COLO668 (cell line): ENCODE data around the gene ZP2.
A peak's percentile ranks its signal among the peaks of the same experiment; 100 is the strongest.
"Not testable (repeated sequence)": the region's sequence is repeated elsewhere in the genome, so short reads cannot be mapped to it uniquely, and the experiment has no call there.

ENCODE experiments used
- DNase-seq: peaks from one replicate; lab custom pipeline; 2025; ENCODE audit not compliant: unreplicated experiment; lab: John Stamatoyannopoulos, UW

Gene ZP2

DNA sequence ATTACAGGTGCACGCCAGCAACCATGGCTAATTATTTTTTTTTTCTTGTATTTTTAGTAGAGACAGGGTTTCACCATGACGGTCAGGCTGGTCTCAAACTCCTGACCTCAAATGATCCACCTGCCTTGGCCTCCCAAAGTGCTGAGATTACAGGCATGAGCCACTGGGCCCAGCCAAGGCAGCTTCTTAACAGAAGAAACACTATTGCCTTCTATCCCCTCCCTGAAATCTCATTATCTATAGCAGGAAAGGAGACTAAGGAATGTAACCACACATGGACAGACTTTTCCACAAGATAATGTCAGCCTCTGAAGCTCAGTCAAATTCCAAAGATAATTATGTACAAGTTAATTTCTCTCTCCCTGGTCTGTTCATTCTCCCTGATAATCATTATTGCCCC is 5.7 kb upstream of the ZP2 start:
- no peak for DNase-seq

DNA sequence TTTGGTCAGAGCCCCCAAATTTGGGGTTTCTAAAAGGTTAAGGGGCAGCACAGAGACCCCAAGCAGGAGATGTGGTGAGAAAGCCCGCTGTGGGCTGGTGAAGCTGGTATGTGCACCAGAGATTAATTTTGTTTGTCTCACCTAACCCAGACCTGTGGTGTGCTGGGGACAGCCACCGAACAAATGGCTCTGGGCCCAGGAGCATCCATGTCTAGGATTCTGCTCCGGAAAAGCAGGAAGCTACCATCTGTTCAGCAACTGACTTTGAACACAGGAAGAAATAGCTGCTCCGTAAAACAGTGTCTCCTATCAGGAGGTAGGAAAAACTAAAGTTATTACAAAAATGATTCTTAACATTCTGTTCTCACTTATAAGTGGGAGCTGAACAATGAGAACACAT is 2.7 kb upstream of the ZP2 start:
- DNase-seq, result no peak

DNA sequence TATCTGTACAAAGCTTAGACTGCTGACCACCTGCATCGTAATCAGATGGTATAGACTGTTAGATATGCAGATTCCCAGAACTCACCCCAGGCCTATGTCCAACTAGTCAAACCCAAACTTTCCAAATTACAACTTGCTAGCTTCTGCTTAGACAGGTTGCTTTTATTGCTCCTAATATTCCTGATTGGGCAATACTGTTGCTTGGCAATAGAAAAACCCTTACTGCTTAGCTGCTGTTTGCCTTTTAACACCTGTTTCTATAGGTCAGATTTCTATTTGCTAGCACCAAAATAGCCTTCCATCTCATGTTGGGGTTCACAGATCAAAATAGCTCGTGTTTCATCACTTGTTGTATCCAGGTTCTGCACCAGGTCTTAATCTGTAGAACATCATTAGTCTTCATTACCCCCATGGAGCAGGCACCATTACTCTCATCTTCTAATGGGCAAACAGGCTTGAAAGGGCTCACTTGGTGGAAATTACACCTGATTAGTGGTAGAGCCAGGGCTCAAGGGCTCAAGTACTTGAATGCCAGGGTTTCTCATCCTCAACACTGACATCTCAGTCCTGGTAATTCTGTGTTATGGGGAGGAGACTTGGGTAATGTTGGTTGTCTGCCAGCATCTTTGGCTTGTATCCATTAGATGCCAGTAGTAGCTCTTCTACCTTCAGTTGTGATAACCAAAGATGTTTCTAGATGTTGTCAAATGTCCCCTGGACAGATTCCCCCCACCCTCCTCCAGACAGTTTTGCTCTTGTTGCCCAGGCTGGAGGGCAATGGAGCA is 2.7 kb downstream of the ZP2 start:
- peak; percentile 11 for DNase-seq

DNA sequence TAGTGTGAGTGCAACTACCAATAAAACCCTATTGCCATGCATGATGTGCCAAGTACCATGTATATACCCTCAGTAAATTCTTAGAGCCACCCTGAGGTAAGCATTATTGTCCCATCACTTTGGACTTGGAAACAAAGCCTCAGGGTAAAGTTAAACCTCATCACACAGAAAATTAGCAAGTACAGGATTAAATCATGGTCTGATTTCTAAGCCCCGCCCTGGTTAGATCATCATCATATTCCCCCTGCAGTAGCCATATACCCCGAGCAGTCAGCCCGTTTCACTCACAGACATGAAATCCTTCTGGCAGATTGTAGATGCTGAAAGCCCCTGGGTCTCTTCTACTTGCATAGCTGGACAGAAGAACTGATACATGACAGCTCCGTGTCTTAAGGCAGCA is 4.8 kb downstream of the ZP2 start:
- DNase-seq, result no peak

DNA sequence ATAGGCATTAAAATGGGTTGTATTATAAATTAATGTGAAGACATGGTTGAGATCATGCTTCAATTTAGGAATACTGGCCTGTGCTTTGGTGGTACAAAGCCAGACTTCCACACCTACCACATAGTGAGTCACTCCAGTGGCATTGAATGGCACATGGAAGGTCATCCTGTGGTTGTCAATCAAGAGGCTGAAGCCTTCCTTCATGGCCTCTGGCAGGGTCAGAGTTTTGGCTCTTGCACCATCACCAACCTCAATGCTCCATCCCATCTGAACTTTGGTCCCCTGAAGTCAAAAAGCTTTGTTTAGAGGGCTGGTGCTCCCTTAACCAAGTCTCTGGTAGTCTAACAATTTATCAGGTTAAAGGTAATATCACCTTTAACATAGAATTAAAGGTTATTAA is 6.1 kb downstream of the ZP2 start:
- DNase-seq, result no peak

DNA sequence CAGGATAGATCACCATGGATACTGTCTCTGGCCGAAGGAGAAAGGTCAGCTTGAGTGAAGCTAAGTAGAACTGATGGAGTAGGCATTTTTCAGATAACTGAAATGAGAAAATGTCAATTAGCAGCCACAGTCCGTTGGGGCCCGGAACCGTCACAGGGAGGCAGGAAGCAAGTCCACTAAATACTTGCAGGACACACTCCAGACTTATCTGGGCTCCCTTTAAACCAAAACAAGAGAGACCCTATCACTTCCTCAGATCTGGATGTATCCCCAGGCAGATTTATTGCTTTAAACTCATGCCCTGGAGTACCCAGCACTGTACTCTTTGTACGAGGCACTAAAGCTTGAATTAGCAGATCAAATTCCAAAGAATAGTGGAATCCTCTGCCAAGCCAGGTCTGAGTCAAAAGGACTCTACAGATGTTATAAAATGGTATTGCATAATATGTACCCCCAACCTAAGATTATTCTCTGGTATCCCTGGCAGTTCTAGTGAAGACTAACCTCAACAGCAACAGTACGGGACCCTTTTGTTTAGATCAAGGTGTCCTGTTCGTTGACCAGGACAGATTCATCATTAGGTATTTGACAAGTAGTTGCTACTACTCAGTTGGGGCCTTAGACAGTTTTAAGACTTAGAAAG is 8.1 kb downstream of the ZP2 start:
- DNase-seq, result no peak

DNA sequence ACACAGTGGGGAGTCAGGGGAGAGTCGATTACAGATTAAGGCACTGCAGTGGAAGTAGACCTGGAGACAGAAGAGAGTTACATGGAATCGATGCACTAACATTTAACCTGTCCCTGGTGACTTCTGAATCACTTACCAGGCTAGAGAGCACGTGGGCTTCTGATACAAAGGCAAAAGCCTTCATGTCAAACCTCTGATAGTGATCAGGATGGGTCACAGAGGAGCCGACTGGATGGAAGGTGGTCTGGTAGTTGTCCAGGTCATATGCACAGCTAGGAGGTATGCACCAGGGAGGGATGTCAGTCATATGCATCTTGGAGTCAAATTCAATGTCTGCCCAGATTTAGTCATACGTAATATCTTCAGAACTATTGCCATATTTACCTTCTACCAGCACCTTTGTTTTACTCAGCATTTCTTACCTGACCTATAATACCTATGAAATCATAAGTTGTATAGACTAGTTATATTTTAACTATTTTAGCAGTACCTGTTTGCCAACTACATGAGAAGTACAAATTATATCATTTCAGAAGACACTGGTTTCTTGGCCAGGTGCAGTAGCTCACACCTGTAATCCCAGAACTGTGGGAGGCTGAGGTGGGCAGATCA is 11.7 kb downstream of the ZP2 start:
- no peak for DNase-seq

DNA sequence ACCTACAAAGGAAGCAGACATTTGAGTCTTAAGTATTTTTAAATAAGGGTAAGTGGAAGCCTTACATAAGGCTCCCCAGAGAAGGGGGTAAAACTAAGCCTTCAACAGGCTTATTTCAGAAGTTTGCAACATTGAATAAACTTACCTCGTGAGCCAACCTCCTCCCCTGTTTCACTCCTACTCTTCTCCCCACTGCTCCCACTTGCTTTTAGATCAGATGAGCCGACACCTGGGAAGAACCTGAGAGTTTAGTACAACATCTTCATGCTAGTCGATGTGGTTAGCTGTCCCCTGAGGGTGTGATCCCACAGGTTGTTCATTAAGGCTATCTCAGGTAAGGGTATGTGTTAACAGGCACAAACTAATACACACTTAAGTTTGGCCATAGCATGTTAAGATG is 13.8 kb downstream of the ZP2 start:
- no peak for DNase-seq

DNA sequence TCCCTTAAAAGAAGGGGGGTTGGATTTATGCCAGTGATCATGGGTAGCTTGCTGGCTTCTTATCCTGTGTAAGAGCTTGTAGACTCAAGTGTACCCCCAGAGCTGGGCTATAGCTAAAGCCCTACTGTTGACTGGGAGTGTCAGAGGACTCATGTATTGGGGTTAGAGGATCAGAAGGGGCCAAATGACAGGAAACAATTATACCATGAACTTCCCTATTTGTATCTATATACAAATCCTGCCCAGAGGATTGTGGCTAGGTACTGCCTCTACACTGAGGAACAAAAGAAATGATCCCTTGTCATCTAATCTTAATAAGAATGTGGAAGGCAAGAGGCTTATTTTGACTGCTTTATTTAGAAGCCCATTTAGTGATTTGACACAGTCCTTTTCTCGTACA is 14.3 kb downstream of the ZP2 start:
- DNase-seq, result no peak

DNA sequence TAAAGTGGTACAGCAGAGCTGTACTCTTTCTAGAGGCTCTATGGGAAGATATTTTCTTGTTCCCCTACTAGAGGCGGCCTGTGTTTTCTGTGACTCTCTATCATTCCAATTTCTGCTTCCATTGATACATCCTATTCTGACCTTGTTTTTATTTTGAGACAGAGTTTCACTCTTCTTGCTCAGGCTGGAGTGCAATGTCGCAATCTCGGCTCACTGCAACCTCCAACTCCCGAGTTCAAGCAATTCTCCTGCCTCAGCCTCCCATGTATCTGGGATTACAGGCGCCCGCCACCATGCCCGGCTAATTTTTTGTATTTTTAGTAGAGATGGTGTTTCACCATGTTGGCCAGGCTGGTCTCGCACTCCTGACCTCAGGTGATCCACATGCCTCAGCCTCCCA is 16.0 kb downstream of the ZP2 start:
- DNase-seq, result not testable (repeated sequence)

DNA sequence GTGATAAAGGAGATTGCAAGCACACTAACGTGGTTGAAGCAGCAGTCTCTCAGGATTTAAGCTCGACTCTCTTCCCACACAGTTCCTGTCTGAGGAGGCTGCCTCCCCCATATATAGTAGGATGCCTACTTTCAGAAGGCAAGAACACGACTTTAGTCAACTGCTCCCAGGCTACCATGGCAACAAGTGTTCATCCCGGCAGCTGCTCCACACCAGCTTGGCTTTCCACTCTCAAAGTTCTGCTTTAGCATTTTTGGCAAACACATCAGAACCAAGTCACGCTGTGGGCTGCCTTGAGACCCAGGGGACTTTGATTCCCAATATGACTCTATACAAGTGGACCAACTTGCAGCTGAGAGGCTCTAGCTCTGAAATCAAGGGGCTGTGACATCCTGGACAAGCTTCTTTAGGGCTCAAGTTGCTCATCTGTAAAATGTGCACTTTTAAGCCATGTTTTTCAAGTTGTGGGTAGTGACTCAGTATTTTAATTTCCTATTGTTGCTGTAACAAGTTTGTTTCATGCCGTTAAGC is 16.5 kb downstream of the ZP2 start:
- DNase-seq, result no peak

DNA sequence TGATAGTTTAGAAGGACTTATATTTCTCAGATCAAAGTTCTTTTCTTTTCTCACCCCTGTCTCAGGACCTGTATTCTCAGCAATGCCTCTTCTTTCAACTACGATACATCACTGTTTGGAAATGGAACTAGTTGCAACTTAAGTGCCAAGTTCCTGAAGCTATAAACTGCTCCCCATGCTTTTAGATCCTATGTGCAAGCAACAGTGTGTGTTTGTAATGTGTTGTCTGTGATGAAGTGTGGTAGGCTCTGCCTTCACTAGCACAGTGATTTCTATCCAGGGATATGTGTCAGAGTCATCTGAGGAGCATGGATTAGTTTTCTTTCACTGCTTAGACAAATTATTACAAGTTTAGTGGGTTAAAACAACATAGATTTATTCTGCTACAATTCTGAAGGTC is 18.4 kb downstream of the ZP2 start:
- no peak for DNase-seq

DNA sequence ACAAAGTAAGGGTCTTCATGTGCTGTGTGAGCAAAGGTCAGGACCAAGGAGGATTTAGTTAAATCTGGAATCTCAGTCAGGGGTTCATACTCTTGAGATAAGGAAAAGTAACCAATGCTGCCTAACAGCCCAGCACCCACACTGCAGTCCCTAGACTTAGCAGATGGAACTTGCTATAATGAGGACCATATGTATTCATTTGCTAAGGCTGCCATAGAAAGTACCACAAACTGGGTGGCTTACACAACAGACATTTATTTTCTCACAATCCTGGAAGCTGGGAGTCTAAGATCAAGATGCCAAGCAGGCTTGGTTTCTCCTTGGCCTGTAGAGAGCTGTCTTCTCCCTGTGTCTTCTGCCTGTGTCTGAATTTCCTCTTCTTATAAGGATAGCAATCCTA is 20.8 kb downstream of the ZP2 start:
- no peak for DNase-seq

DNA sequence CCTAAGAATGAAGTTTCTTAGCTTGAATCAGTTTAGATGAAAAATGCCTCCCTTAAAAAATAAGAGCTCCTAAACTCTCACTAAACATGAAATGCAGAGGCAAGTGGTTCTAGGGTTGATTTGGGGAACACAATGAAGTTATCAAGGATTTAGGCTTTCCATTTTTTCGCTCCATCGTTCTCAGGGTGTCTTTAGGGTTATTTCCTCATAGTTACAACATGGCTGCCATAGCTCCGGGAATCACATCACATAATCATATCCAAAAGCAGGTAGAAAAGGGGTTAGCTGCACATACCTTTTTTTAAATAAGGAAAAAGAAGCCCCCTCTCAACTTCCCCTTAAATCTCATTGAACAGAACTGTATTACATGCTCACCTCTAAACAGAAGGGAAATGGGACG is 21.4 kb downstream of the ZP2 start:
- no peak for DNase-seq

DNA sequence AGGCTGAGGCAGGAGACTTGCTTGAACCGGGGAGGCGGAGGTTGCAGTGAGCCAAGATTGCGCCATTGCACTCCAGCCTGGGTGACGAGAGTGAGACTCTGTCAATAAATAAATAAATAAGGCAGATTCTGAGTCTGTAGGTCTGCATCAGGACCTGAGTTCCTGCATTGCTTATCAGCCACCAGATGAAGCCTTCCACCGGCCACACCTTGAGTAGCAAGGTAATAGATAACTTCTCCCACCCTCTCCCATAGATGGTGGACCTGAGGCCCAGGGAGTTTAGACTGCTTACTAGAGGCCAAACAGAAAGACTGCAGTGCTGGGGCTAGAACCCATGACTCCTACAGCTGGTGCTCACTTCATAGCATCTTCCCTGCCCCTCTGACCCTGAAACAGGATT is 22.1 kb downstream of the ZP2 start:
- DNase-seq, result no peak

DNA sequence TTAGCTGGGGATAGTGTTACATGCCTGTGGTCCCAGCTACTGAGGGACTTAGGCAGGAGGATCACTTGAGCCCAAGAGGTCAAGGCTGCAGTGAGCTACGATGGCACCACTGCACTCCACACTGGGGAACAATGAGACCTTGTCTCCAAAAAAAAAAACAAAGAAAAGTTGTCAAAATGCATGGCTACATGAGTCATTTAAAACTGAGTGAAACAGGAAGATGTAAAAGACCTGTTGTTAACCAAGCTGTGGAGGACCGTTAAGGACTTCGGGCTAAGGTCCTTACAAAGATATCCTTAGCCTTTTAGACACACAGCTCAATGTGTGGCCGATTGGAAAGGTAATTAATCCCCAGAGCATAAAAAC is 25.1 kb downstream of the ZP2 start:
- no peak for DNase-seq

DNA sequence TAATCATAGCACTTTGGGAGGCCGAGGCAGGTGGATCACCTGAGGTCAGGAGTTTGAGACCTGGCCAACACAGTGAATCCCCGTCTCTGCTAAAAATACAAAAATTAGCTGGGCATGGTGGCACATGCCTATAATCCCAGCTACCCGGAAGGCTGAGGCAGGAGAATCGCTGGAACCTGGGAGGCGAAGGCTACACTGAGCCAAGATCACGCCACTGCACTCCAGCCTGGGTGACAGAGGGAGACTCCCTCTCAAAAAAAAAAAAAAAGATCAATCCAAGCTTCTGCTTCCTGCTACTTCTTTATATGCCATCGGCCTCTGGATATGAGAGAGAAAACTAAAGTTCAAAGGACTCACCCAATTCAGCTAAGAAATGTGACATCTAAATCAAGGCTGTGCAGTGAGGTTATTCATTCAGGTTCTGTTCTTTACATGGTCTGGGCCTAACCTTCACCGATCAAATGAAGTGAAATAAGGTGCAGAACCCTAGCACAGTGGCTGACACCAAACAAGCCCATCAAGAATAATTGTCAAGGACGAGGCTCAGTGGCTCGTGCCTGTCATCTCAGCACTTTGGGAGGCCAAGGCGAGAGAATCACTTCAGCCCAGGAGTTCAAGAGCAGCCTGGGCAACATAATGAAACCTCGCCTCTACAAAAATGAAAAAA is 25.6 kb downstream of the ZP2 start:
- no peak for DNase-seq

DNA sequence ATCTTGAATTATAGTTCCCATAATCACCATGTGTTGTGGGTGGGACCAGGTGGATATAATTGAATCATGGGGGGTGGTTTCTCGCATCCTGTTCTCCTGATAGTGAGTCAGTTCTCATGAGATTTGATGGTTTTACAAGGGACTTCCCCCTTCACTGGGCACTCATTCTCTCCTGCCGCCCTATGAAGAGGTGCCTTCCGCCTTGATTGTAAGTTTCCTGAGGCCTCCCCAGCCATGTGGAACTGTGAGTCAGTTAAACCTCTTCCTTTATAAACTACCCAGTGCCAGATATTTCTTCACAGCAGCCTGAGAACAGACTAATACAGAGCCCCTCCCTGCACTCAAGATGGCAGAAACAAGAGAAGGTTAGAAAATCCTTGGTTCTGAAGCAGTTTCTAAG is 26.5 kb downstream of the ZP2 start:
- no peak for DNase-seq

DNA sequence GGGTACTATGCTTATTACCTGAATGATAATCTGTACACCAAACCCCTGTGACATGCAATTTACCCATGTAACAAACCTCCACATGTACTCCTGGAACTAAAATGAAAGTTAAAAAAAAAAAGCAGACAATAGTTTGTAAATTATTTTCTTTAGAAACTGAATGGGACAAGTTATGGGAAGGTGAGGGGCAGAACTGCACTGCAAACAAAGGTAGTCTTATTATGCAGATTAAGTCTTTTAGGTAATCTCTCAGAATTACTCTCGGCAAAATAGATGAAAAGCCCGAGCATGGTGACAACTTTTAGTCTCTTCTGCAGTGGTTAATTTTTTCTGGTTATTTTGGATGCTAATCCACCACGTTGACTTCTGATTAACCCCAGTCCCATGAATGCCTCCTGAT is 27.4 kb downstream of the ZP2 start:
- no peak for DNase-seq

DNA sequence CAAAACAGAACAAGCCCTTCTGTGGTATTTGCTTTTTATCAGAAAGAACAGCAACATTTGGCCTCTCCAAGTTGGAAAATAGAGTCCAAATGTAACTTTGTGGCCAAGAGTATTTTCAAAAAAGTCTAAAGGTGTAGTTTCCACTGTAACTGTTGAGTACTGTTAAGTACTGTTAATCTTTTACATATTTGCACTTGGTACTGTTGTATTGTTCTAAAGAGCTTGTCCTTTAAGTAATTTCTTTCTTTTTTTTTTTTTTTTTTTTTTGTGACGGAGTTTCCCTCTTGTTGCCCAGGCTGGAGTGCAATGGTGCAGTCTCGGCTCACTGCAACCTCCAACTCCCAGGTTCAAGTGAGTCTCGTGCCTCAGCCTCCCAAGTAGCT is 31.4 kb downstream of the ZP2 start:
- no peak for DNase-seq

DNA sequence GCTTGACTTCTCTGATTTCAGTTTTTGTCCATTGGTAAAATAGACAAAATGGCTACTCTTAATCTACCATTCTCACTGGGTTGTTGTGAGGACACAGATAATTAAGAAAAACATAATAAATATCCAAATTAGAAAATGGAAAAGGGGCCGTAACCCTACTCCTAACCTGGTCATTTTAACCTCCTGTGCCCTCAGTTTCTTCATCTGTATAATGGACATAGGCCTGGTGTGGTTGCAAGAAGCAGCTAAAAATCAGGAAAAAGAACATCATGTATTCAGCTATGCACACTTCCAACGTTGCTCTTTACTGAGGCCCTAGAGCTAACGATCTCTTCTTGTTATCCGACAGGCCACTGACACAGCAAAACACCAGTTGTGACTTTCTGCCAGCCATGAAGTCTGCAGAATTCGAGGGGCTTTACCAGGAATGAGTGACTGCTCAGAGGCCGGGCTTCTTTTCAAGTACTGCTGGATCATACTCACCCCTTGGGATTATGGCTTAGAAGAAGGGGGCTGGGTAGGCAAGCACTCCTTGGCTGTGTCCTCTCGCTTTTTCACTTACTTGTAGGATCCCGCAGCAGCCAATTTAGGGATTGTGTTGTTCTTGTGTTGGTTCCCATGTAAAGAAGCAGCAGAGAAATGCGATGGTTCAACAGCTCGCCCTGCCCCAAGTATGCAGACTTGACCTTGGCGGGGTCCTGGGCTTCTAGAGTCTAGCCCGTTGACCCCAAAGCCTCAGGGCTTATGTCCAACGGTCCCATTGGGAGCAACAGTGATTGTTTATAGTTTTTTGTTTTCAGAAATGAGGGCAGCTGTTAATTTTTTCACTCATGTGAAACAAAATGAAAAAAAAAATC is 32.0 kb downstream of the ZP2 start:
- no peak for DNase-seq
